HG03066 (cell line): ENCODE results near the gene OR5H15.
"Not testable (repeated sequence)": the region's sequence is repeated elsewhere in the genome, so short reads cannot be mapped to it uniquely, and the experiment has no call there.

Source experiments
- ATAC-seq: cut with Tn5 transposase; IDR thresholded peaks from one replicate; pipeline ENCODE4 v1.9.1; 2021; ENCODE audit warnings: low read depth; ENCODE audit not compliant: unreplicated experiment

OR5H15 gene

DNA sequence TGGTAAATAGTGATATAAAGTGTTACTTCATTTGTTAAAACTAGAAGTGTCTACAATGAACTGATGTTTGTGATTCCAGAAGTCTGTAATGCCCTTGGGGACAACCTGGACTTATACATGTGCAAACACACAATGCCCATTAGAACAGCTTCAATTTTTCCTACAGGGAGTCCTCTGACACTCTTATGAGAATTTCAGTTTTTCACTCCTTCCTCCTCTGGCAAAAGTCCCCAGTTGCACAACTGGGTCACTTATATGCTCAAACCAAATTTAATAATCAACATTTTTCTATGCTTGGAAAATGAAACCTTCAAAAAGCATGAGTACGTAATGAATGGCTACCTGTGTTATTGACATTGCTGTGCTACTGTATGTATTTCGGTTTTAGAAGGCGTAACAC, at the start of gene OR5H15:
TSS of gene OR5H15 (plus strand) at position 301 of the 400 bp plus-strand sequence. CDS start 2,004 bp downstream, outside the sequence.
- no peak for ATAC-seq

DNA sequence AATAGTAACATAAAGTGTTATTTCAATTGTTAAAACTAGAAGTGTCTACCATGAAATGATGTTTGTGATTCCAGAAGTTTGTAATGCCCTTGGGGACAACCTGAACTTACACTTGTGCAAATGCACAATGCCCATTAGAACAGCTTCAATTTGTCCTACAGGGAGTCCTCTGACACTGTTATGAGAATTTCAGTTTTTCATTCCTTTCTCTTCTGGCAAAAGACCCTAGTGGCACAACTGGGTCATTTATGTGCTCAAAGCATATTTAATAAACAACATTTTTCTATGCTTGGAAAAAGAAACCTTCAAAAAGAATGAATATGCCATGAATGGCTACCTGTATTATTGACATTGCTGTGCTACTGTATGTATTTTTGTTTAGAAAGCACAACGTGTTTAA, 36.1 kb upstream of the OR5H15 start, which contains the start of gene OR5H1:
TSS of gene OR5H1 (plus strand) at position 301 of the 400 bp plus-strand sequence. CDS start 1,977 bp downstream, outside the sequence.
- ATAC-seq: no peak

DNA sequence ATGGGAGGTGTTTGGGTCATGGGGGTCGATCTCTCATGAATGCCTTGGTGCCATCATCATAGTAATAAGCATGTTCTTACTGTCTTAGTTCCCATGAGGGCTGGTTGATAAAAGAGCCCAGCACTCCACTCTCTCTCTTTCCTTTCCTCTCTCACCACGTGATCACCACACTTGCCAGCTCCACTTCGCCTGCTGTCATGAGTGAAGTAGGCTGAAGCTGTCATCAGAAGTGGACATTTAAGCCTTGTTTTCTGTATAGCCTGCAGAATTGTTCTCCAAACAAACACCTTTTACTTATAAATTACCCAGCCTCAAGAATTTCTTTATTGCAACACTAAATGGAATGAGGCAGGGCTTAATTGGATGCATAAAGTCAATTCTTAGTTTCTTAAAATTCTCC, 29.9 kb upstream of the OR5H15 start:
- no peak for ATAC-seq

DNA sequence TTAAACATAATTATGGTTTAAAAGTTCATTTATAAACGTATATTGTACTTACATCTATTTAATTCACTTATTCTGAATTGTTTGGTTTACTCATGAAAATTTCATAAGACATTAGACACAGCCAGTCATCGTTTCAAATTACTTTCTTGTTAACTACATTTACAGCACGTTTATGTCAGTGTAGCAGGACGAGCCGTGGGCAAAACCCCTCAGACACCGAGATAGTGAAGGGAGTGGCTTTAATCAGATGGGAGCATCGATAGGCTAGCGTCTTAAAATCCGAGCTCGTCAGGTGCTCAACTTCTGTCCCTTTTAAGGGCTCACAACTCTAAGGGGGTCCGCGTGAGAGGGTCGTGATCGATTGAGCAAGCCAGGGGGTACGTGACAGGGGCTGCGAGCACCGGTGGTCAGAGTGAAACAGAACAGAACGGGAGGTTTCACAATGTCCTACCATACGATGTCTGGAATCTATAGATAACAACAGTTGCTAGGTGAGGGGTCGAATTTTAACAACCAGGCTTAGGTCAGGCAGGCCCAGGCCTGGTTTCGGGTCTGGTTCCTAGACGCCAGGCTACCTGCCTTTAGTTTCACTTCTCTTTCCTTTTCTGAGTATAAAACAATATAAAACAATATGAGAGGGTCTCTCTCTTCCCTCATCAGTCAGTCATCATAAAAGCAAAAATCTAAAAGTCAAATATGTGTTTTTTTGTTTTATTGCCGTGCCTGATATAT, 28.5 kb upstream of the OR5H15 start:
- not testable (repeated sequence) for ATAC-seq

DNA sequence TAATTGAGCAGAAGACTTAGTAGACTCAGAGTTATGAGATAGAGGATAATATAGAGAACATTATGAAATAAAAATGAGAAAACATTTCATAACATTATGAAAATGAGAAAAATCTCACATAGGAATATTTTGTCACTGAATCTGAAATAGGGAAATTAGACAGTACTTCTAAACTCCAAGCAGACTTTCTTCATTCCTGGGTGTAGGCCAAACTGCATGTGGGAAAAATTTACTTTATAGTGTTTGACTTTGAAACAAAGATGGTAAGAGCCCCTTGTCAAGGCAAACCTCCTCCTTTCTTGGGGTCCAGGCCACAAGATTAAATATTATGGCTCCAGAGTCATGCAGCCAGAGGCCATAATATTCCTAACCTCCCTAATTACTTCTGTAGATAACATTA, 26.0 kb upstream of the OR5H15 start:
- no peak for ATAC-seq

DNA sequence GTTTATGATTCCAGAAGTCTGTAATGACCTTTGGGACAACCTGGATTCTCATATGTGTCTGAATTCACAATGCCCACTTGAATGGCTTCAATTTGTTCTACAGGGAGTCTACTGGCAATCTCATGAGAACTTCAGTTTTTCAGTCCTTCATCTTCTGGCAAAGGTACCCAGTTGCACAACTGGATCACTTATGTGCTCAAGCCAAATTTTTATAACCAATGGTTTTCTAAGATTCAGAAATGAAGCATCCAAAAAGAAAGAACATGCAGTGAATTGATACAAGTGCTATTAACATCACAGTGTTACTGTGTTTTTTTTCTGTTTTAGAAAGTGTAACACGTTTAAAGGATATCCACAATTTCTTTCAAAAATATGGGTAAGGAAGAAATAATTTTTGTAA, 19.3 kb upstream of the OR5H15 start, which contains the start of gene OR5H14:
TSS of gene OR5H14 (plus strand) at position 301 of the 400 bp plus-strand sequence. CDS start 1,907 bp downstream, outside the sequence.
- no peak for ATAC-seq

DNA sequence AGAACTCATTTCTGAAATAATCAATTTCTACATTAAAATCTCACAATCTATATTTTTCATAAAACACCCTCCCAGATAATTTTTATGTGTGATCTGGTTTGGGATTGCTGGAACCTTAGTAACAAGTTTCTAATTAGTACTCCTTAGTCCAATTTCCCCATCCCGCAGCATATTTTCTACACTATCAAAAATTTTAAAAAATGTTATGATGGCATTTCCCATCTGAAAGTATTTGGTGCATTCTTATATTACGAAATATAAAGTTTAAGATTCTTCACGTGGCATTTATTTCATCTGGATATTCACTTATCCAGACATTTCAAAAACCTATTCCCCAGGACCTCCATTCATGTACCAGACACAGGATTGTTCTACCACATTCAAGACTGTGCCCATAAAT, 17.7 kb upstream of the OR5H15 start:
- ATAC-seq: no peak

DNA sequence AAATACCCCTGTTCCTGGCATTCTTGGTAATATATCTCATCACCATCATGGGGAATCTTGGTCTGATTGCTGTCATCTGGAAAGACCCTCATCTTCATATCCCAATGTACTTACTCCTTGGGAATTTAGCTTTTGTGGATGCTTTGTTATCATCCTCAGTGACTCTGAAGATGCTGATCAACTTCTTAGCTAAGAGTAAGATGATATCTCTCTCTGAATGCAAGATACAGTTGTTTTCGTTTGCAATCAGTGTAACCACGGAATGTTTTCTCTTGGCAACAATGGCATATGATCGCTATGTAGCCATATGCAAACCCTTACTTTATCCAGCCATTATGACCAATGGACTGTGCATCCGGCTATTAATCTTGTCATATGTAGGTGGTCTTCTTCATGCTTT, 17.0 kb upstream of the OR5H15 start:
- ATAC-seq: not testable (repeated sequence)

DNA sequence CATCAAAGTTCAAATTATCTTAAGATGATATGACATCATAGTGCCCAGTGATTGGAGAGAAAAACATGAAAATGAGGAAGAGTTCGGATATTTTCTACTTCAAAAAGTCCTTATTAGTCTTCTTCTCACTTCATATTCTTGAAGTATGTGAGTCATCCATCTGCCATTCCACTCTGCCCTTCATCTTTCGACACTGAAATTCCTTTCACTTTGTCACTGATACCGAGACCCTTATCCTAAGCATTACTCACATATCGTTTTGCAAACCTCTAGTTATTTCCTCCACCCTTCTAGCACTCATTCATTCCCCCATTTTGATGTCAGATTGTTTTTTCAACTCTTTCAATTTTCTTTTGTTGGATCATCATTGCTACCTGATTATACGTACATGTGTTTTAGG, 15.3 kb upstream of the OR5H15 start:
- no peak for ATAC-seq

DNA sequence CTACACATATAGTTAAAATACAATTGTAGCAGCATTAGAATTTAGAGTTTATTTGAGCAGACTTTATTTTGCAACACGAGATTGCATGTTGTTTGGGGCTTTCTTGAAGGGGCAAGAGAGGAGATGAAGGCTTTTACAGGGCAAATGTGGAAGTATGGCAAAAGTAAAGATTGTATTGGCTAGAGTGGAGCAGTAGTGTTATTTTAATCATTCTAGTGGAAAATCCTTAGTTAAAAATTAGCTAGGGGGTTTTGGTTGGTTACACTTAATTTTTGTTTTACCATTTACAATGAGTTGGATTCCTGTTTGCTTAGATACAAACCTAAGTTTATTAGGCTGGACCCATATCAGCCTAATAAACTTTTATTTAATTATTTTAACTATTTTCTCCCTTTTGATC, 4.6 kb downstream of the OR5H15 start:
- no peak for ATAC-seq

DNA sequence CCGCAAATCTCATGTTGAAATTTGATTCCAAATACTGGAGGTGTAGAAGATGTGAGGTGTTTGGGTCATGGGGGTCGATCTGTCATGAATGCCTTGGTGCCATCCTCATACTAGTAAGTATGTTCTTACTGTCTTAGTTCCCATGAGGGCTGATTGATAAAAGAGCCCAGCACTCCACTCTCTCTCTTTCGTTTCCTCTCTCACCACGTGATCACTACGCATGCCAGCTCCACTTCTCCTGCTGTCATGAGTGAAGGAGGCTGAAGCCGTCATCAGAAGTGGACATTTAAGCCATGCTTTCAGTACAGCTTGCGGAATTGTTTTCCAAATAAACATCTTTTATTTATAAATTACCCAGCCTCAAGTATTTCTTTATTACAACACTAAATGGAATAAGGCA, 6.1 kb downstream of the OR5H15 start:
- ATAC-seq: no peak

DNA sequence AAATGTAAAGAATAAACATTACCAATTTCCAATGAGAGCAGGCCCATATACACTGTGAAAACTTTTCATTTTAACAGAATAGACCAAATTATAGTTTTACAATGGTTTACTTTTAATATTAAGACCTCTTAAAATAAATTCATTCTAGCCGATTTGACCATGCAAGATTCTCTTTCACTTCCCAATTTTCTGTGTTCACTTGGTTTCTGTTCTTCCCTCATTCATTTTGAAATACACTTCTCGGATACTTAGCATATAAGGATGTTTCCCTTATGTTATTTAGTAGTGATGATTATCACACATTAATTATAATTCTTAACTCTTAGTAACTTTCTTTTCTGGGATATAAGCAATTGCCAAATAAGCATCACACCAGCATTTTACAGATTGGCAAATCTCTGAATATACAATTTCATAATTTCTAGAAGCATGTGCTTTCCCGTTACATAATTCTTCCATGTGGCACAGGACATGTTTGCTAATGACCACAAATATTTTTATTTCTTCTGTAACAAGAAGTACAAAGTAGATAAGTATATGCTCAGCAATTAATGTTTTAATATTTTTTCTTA, 13.9 kb downstream of the OR5H15 start:
- ATAC-seq: no peak

DNA sequence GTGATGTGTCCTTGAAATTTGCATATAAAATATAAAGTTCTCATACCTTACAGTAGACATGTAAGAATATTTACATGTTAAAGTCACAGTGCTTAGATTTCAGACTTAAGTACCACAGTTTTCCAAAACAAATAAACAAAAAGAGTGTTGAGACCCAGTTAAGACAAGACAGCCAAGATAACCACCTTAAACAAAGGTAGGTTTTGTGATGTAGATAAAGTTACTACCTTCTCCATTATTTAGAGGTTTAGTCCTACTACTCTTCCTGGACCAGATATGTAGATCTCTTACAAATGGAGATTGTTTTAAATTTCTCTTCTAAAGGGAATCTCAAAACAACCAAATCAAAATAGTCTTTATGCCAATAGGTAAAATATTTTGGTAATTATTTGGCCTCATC, 15.7 kb downstream of the OR5H15 start:
- no peak for ATAC-seq

DNA sequence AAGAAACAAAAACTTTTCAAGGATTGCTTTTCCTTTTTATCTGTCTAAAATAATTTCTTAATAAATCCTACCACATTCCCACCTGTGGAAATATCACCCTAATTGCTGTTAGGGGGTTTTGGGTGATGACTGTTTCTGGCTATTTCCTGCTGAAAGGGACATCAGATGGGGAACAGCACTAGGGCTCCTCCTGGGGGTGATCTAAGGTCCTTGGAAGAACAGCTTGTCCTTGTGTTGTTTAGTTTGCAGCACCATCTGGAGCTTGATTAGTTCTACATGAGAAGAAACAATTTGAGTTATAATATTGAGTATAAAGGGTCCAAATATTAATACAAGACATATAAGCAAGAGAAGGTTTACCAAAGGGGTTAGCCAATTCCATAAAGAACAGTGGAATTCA, 18.7 kb downstream of the OR5H15 start:
- ATAC-seq: no peak

DNA sequence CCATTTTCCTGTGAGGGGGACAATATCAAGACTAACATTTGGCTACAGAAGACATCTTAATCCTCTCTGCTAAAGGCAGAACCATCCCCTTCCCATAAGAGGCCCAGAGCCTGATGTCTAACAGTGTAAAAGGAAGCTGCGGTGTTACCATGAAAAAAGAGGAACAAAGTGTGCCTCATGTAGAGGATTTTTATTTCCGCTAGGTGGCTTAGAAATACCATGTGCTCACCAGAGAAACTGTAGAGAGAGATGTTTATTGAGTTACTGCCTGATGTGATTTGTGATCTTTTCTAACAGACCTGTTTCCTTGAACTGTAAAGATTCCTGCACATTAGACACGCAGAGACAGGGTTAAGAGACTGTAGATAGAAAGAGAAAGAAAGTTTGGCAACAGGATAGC, 22.0 kb downstream of the OR5H15 start:
- peak; percentile 93 for ATAC-seq

DNA sequence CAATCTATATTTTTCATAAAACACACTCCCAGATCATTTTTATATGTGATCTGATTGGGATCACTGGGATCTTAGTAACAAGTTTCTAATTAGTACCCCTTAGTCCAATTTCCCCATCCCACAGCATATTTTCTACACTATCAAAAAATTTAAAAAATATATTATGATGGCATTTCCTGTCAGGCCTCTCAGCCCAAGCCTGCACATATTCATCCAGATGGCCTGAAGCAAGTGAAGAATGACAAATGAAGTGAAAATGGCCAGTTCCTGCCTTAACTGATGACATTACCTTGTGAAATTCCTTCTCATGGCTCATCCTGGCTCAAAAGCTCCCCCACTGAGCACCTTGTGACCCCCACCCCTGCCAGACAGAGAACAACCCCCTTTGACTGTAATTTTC, 24.4 kb downstream of the OR5H15 start:
- ATAC-seq: not testable (repeated sequence)

DNA sequence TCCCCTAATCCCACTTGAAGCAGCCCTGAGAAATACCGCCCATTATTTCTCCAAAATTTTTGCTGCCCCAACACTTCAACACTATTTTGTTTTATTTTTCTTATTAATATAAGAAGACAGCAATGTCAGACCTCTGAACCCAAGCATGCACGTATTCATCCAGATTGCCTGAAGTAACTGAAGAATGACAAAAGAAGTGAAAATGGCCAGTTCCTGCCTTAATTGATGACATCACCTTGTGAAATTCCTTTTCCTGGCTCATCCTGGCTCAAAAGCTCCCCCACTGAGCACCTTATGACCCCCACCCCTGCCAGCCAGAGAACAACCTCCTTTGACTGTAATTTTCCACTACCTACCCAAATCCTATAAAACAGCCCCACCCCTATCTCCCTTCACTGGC, 29.8 kb downstream of the OR5H15 start:
- not testable (repeated sequence) for ATAC-seq

DNA sequence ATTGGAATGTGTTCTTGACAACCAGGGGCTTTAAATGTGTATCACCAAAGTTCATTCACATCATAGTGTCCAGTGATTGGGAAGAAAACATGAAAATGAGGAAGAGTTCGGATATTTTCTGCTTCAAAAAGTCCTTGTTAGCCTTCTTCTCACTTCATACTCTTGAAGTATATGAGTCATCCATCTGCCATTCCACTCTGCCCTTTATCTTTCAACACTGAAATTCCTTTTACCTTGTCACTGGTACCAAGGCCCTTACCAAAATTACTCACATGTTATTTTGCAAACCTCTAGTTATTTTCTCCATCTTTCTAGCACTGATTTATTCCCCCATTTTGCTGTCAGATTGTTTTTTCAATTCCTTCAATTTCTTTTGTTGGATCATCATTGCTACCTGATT, 32.5 kb downstream of the OR5H15 start:
- no peak for ATAC-seq

DNA sequence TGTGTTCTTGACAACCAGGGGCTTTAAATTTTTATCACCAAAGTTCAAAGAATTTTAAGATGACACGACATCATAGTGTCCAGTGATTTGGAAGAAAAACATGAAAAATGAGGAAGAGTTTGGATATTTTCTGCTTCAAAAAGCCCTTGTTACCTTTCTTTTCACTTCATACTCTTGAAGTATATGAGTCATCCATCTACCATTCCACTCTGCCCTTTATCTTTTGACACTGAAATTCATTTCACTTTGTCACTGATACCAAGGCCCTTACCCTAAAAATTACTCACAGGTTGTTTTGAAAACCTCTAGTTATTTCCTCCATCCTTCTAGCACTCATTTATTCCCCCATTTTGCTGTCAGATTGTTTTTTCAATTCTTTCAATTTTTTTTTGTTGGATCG, 42.7 kb downstream of the OR5H15 start:
- ATAC-seq: no peak

DNA sequence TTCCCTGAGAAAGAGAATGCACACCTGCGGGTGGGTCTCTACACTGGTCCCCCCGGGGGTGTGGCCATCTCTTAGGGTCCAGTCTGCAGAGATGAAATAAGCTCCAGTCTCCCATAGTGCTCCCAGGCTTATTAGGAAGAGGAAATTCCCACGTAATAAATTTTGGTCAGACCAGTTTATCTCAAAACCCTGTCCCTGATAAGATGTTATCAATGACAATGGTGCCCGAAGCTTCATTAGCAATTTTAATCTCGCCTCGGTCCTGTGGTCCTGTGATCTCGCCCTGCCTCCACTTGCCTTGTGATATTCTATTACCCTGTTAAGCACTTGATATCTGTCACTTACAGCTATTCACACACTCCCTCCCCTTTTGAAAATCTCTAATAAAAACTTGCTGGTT, 46.8 kb downstream of the OR5H15 start:
- no peak for ATAC-seq

DNA sequence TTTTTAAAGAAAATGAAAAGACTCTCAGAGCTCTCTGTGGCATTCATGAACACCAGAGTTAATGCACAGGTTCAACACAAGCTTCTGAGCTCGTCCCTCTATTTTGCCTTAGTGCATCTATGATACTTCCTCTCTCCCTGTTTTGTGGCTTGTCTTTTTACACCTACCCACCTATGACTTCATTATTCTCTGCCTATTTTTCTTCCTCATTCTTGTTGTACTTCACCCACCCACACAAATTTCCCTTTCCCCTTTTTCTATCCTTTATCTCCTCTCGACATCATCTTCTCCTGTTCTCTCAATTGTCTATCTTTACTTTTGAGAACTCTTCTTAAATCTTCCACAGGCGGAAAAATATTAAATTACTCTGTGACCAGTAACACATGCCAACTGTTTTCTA, 48.6 kb downstream of the OR5H15 start:
- no peak for ATAC-seq
